Measurements from ENCODE around the gene KDM7A.

KDM7A gene

DNA sequence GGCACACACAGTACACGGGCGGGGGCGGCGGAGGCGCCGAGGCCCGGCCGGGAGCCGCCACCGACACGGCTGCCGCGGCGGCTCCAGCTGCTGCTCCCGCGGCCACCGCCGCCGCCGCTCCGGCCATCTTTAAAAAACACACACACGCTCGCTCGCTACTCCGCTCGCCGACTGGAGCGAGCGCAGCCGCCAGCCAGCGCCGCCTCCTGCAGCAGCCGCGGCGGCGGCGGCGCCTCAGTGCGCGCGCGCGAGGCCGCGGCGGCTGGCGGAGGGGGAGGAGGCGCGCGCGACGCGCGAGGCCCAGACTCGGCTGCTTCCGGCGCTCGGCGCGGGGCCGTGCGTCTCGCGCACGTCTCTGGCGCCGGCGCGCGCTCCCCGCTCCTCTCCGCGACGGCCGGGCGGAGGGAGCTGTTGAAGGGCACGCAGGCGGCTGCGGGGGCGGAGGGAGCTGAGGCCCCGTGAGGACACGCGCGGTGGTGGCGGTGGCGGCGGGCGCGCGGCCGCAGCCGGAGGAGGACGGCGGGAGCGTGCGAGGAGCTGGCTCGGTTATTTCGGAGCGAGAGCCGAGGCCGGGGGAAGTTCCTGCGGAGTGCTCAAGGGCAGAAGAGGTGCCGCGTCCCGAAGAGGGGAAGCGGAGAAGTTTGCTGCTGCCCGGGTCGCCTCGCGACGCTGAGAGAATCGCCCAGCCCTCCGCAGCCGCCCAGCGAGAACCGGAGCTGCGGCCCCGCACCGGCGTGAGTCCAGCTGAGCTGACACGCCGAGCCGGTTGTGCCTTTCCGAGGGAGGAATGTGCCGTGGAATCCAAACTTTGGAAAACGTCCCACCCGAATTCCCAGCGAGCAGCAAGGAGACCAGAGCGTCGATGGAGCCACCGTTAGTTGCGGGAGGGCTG is at the start of gene KDM7A (continued):
- TF ChIP-seq ZNF175 (tag by site-specific recombination; IDR thresholded peaks at IDR 0.05) (no peak), SCRT2 (tag by site-specific recombination; IDR thresholded peaks at IDR 0.05) (peak; percentile 10; the same call in 1 of the 2 replicates), ZNF302 (tag by site-specific recombination; IDR thresholded peaks at IDR 0.05; ENCODE audit: low read depth) (no peak), ZBTB8A (tag by site-specific recombination; IDR thresholded peaks at IDR 0.05) (peak; percentile 83), ZSCAN30 (tag by site-specific recombination; IDR thresholded peaks at IDR 0.05) (peak; percentile 70)

DNA sequence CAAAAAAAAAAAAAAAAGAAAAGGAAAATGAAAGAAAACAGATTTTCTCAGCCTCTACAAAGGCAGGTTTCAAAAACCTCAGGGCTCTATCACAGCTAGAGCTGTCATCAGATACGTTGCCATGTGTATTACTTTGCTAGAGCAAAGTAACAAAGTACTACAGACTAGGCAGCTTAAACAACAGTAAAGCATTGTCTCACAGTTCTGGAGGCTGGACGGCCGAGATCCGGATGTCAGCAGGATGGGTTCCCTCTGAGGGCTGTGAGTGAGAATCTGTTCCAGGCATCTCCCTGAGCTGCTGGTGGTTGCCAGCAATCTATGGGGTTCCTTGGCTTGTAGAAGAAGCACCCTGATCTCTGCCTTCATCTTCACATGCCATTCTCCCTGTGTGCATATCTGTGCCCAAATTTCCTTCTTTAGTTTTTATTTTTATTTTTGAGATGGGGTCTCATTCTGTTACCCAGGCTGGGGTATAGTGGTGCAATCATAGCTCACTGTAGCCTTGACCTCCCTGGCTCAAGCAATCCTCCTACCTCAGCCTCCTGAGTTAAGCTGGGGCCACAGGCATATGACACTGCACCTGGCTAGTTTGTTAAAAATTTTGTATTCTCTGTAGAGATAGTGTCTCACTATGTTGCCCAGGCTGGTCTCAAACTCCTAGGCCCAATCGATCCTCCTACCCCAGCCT is 48.9 kb upstream of the KDM7A start:
- H3K27ac ChIP-seq (ENCODE audit: extremely low read depth, low read depth, low read length): no peak overlapping the region
- POLR2A ChIA-PET: interaction anchor here (0.7 kb wide), 1 partner anchor 22 kb away, joined by 6 read pairs; no protein-coding TSS in a partner anchor
- no peak for TF ChIP-seq ZNF174 (tag by site-specific recombination; IDR thresholded peaks at IDR 0.05)
- no peak for TF ChIP-seq KLF17 (tag by site-specific recombination; IDR thresholded peaks at IDR 0.05)
- TF ChIP-seq ZNF341 (tag by site-specific recombination; IDR thresholded peaks at IDR 0.05; ENCODE audit: low read depth): no peak
- TF ChIP-seq, protein P1, sequence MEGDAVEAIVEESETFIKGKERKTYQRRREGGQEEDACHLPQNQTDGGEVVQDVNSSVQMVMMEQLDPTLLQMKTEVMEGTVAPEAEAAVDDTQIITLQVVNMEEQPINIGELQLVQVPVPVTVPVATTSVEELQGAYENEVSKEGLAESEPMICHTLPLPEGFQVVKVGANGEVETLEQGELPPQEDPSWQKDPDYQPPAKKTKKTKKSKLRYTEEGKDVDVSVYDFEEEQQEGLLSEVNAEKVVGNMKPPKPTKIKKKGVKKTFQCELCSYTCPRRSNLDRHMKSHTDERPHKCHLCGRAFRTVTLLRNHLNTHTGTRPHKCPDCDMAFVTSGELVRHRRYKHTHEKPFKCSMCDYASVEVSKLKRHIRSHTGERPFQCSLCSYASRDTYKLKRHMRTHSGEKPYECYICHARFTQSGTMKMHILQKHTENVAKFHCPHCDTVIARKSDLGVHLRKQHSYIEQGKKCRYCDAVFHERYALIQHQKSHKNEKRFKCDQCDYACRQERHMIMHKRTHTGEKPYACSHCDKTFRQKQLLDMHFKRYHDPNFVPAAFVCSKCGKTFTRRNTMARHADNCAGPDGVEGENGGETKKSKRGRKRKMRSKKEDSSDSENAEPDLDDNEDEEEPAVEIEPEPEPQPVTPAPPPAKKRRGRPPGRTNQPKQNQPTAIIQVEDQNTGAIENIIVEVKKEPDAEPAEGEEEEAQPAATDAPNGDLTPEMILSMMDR (tag by site-specific recombination; IDR thresholded peaks at IDR 0.05): no peak
- no peak for TF ChIP-seq YY1 (tag by site-specific recombination; IDR thresholded peaks at IDR 0.05)
- TF ChIP-seq ZNF510 (tag by site-specific recombination; IDR thresholded peaks at IDR 0.05; ENCODE audit: insufficient replicate concordance): no peak
- no peak for TF ChIP-seq ZNF398 (tag by site-specific recombination; IDR thresholded peaks at IDR 0.05)
- TF ChIP-seq ZNF155 (tag by site-specific recombination; IDR thresholded peaks at IDR 0.05): no peak
- TF ChIP-seq TRIM28 (IDR thresholded peaks at IDR 0.05; ENCODE audit: borderline replicate concordance, low read length): no peak
- no peak for TF ChIP-seq ZNF48 (tag by site-specific recombination; IDR thresholded peaks at IDR 0.05)
- TF ChIP-seq REPIN1 (tag by site-specific recombination; IDR thresholded peaks at IDR 0.05; ENCODE audit: low read depth): no peak
- TF ChIP-seq ZBTB8A (tag by site-specific recombination; IDR thresholded peaks at IDR 0.05): no peak
- no peak for TF ChIP-seq ZNF121 (tag by site-specific recombination; IDR thresholded peaks at IDR 0.05)
- TF ChIP-seq GLI2 (tag by site-specific recombination; IDR thresholded peaks at IDR 0.05; ENCODE audit: borderline replicate concordance, low read depth): no peak
- TF ChIP-seq ZNF623 (tag by site-specific recombination; IDR thresholded peaks at IDR 0.05): no peak
- TF ChIP-seq, protein P2, sequence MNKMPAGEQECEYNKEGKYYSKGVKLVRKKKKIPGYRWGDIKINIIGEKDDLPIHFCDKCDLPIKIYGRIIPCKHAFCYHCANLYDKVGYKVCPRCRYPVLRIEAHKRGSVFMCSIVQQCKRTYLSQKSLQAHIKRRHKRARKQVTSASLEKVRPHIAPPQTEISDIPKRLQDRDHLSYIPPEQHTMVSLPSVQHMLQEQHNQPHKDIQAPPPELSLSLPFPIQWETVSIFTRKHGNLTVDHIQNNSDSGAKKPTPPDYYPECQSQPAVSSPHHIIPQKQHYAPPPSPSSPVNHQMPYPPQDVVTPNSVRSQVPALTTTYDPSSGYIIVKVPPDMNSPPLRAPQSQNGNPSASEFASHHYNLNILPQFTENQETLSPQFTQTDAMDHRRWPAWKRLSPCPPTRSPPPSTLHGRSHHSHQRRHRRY (tag by site-specific recombination; IDR thresholded peaks at IDR 0.05): no peak
- TF ChIP-seq, protein P3, sequence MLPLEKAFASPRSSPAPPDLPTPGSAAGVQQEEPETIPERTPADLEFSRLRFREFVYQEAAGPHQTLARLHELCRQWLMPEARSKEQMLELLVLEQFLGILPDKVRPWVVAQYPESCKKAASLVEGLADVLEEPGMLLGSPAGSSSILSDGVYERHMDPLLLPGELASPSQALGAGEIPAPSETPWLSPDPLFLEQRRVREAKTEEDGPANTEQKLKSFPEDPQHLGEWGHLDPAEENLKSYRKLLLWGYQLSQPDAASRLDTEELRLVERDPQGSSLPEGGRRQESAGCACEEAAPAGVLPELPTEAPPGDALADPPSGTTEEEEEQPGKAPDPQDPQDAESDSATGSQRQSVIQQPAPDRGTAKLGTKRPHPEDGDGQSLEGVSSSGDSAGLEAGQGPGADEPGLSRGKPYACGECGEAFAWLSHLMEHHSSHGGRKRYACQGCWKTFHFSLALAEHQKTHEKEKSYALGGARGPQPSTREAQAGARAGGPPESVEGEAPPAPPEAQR (tag by site-specific recombination; IDR thresholded peaks at IDR 0.05): no peak
- TF ChIP-seq, protein P4, sequence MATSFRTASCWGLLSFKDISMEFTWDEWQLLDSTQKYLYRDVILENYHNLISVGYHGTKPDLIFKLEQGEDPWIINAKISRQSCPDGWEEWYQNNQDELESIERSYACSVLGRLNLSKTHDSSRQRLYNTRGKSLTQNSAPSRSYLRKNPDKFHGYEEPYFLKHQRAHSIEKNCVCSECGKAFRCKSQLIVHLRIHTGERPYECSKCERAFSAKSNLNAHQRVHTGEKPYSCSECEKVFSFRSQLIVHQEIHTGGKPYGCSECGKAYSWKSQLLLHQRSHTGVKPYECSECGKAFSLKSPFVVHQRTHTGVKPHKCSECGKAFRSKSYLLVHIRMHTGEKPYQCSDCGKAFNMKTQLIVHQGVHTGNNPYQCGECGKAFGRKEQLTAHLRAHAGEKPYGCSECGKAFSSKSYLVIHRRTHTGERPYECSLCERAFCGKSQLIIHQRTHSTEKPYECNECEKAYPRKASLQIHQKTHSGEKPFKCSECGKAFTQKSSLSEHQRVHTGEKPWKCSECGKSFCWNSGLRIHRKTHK (tag by site-specific recombination; IDR thresholded peaks at IDR 0.05): no peak
- H3K9me3 ChIP-seq (ENCODE audit: control insufficient read depth, insufficient read depth, low read depth, low read length): no peaks in the 10 kb centered on the region
- H3K4me3 ChIP-seq (ENCODE audit: low read depth, low read length): no peak overlapping the region
- H3K4me1 ChIP-seq (ENCODE audit: control insufficient read depth, insufficient read depth, low read length): no peaks in the 10 kb centered on the region
- CTCF ChIA-PET: no interaction called here
- H3K36me3 ChIP-seq (ENCODE audit: control insufficient read depth in 2 of 2, insufficient read depth in 1 of 2, low read length in 2 of 2): no peaks in the 10 kb centered on the region

Measured in HEK293 (cell line).